GM18951 (cell line): ENCODE data around the gene MAGI2.

Experiments
- POLR2A ChIP-seq: IDR thresholded peaks from 4 replicates; pipeline ENCODE4 v1.6.1; 2011; ENCODE audit warnings: mild to moderate bottlenecking; ENCODE audit not compliant: insufficient read length, insufficient read depth; ENCODE audit errors: extremely low read depth
- in situ Hi-C: fragments of 300-500 bp; cut with MboI; formaldehyde crosslinking; loops from one replicate; pipeline ENCODE4 v1.12.0; 2022; ENCODE audit warnings: low sequenced_read_pairs, mixed read lengths, inconsistent platforms; ENCODE audit not compliant: unreplicated experiment

The MAGI2 gene

GRCh38 chr7:78284945-78285344, 1168.5 kb downstream of the MAGI2 start:
- in situ Hi-C loops = no loop called here

GRCh38 chr7:78280276-78280675, 1173.2 kb downstream of the MAGI2 start:
- in situ Hi-C loops = no loop called here
- TF ChIP-seq POLR2A = no peak

More at GRCh38 chr7:78284945-78285344, 1168.5 kb downstream of the MAGI2 start:
- no peak for TF ChIP-seq POLR2A

GRCh38 chr7:78279457-78279856, 1174.0 kb downstream of the MAGI2 start:
- TF ChIP-seq POLR2A = no peak
- in situ Hi-C loops = no loop called here

- in situ Hi-C loops = no loop called here
- no peak for TF ChIP-seq POLR2A
Observed at GRCh38 chr7:78279032-78279431, 1174.4 kb downstream of the MAGI2 start.

GRCh38 chr7:78267141-78267540, 1186.3 kb downstream of the MAGI2 start:
- no peak for TF ChIP-seq POLR2A
- in situ Hi-C loops = no loop called here

GRCh38 chr7:78265486-78265885, 1188.0 kb downstream of the MAGI2 start:
- in situ Hi-C loops = no loop called here
- TF ChIP-seq POLR2A = no peak

GRCh38 chr7:78265071-78265470, 1188.4 kb downstream of the MAGI2 start:
- no peak for TF ChIP-seq POLR2A
- in situ Hi-C loops = no loop called here

GRCh38 chr7:78264105-78264504, 1189.4 kb downstream of the MAGI2 start:
- TF ChIP-seq POLR2A = no peak
- in situ Hi-C loops = no loop called here

GRCh38 chr7:78261739-78262138, 1191.7 kb downstream of the MAGI2 start:
- TF ChIP-seq POLR2A = no peak
- in situ Hi-C loops = no loop called here

GRCh38 chr7:78261302-78261701, 1192.2 kb downstream of the MAGI2 start:
- no peak for TF ChIP-seq POLR2A
- in situ Hi-C loops = no loop called here

- no peak for TF ChIP-seq POLR2A
- in situ Hi-C loops = no loop called here
Observed at GRCh38 chr7:78260826-78261225, 1192.6 kb downstream of the MAGI2 start.

- no peak for TF ChIP-seq POLR2A
- in situ Hi-C loops = no loop called here
Observed at GRCh38 chr7:78254726-78255055, 1198.8 kb downstream of the MAGI2 start.

- in situ Hi-C loops = no loop called here
- no peak for TF ChIP-seq POLR2A
Observed at GRCh38 chr7:78253850-78254725, 1199.4 kb downstream of the MAGI2 start.

- in situ Hi-C loops = no loop called here
- TF ChIP-seq POLR2A = no peak
Observed at GRCh38 chr7:78248867-78249266, 1204.6 kb downstream of the MAGI2 start.
